SKM-1 treated with dmso at 0.1 percent for 144 hours (cell line): ENCODE data around the gene LRRC75B.
"Not testable (repeated sequence)": the region's sequence is repeated elsewhere in the genome, so short reads cannot be mapped to it uniquely, and the experiment has no call there.

Experiments
- DNase-seq: peaks from one replicate; lab custom pipeline; 2025; ENCODE audit not compliant: unreplicated experiment; lab: John Stamatoyannopoulos, UW

The LRRC75B gene

GRCh38 chr22:24592851-24593558 lies at the start of gene LRRC75B:
LRRC75B (minus strand) TSS chr22:24593073; CDS start chr22:24593039, 34 bp downstream.
- peak; percentile 53 for DNase-seq

- DNase-seq, result not testable (repeated sequence)
Measured at GRCh38 chr22:24642307-24642706, 49.4 kb upstream of the LRRC75B start.

GRCh38 chr22:24636513-24636912 lies 43.6 kb upstream of the LRRC75B start:
- not testable (repeated sequence) for DNase-seq

- DNase-seq, result not testable (repeated sequence)
Measured at GRCh38 chr22:24634776-24635389, 42.0 kb upstream of the LRRC75B start.

GRCh38 chr22:24633231-24634023 lies 40.6 kb upstream of the LRRC75B start:
- not testable (repeated sequence) for DNase-seq

GRCh38 chr22:24632642-24633041 lies 39.8 kb upstream of the LRRC75B start:
- not testable (repeated sequence) for DNase-seq

- DNase-seq, result not testable (repeated sequence)
Measured at GRCh38 chr22:24631430-24632122, 38.7 kb upstream of the LRRC75B start.

- DNase-seq, result not testable (repeated sequence)
Measured at GRCh38 chr22:24630812-24631427, 38.0 kb upstream of the LRRC75B start.

- not testable (repeated sequence) for DNase-seq
Measured at GRCh38 chr22:24629069-24629468, 36.2 kb upstream of the LRRC75B start.

GRCh38 chr22:24627911-24628310 lies 35.0 kb upstream of the LRRC75B start:
- not testable (repeated sequence) for DNase-seq

- not testable (repeated sequence) for DNase-seq
Measured at GRCh38 chr22:24622596-24622995, 29.7 kb upstream of the LRRC75B start.

- DNase-seq, result not testable (repeated sequence)
Measured at GRCh38 chr22:24621244-24621643, 28.4 kb upstream of the LRRC75B start.

GRCh38 chr22:24614794-24615193 lies 21.9 kb upstream of the LRRC75B start:
- not testable (repeated sequence) for DNase-seq

- DNase-seq, result not testable (repeated sequence)
Measured at GRCh38 chr22:24609888-24610287, 17.0 kb upstream of the LRRC75B start.

- not testable (repeated sequence) for DNase-seq
Measured at GRCh38 chr22:24608327-24608726, 15.5 kb upstream of the LRRC75B start.

GRCh38 chr22:24607429-24607983 lies 14.6 kb upstream of the LRRC75B start:
- DNase-seq, result not testable (repeated sequence)

- DNase-seq, result not testable (repeated sequence)
Measured at GRCh38 chr22:24606340-24606739, 13.5 kb upstream of the LRRC75B start.

- DNase-seq, result peak; percentile 41
Measured at GRCh38 chr22:24603770-24604629, 11.1 kb upstream of the LRRC75B start.
